ENCODE data around the gene SDHB.

DNA sequence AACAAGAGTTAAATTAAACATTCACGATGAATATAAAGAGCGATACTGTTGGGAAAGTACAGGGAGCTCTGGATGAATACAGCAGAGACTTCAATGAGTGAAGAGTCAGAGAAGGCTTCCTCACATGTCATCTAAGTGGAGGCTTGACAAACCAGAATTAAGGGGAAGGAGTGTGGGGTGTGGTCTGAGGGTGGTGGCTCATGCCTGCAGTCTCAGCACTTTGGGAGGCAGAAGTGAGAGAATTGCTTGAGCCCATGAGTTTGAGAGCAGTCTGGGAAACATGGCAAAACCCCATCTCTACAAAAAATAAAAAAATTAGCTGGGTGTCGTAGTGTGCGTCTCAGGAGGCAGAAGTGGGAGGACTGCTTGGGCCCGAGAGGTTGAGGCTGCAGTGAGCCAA lies 8.7 kb downstream of the SDHB start:
- TF ChIP-seq, protein P1, sequence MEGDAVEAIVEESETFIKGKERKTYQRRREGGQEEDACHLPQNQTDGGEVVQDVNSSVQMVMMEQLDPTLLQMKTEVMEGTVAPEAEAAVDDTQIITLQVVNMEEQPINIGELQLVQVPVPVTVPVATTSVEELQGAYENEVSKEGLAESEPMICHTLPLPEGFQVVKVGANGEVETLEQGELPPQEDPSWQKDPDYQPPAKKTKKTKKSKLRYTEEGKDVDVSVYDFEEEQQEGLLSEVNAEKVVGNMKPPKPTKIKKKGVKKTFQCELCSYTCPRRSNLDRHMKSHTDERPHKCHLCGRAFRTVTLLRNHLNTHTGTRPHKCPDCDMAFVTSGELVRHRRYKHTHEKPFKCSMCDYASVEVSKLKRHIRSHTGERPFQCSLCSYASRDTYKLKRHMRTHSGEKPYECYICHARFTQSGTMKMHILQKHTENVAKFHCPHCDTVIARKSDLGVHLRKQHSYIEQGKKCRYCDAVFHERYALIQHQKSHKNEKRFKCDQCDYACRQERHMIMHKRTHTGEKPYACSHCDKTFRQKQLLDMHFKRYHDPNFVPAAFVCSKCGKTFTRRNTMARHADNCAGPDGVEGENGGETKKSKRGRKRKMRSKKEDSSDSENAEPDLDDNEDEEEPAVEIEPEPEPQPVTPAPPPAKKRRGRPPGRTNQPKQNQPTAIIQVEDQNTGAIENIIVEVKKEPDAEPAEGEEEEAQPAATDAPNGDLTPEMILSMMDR (IDR thresholded peaks at IDR 0.05): no peak
- TF ChIP-seq POLR2A (IDR thresholded peaks at IDR 0.05) (no peak), EP300 (IDR thresholded peaks at IDR 0.05) (peak in 1 of 2 donors; percentile 28)

Measured in tibial nerve (tissue), 4 donors.